ENCODE data around the gene PRR32.
"Not testable (repeated sequence)": the region's sequence is repeated elsewhere in the genome, so short reads cannot be mapped to it uniquely, and the experiment has no call there.

The PRR32 gene, protein sequence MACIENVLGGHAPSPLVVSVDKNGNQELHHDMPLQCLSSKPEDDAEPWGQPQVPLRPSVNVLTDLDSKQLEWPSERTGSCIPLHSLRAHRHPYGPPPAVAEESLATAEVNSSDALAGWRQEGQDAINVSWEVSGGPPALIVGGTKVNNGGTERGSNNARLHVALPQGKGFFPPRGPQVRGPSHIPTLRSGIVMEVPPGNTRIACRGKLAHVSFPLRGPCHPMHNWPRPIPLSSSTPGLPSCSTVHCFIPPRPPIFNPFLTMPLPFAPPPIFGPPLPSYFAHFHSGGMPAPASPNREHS

DNA sequence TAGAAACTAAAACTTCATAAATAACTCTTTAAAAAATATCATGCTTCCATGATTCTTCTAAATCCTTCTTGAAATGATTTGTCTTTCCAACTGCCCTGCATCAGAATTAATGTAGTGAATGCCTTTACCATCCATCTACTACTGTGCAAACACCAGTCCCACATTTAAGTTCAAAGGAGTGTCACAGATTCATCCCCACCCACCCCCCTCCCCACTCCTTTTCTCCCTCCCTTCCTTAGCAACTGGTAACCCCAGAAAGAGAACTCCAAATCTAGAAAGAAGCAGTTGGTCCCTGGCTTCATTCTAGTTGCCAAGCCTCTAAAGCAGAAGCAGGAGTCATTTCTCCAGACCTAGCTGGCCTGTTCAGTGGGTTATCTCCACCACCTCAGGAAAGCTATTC, at the start of gene PRR32:
Gene PRR32 (plus strand): TSS at position 301 of the 400 bp plus-strand sequence. CDS start 115 bp downstream, outside the sequence.
- no peak for DNase-seq

DNA sequence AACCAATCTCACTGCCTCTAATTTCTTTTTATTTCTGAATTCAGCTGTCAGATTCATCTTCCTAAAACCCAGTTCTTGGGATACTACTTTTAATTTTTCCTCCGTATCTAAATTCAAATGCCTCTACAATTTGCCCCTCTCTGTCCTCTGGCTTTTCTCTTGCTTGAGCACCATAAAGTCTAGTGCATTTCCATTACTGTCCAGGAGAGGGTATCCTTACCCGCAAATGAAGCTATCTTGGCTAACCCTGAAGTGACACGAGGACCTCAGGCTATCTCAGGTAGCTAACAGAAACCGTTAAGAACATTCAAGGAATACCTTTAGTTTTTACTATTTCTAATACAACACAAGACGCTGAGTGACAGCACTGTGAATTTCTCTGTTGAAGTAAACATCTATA, 49.4 kb upstream of the PRR32 start:
- DNase-seq = no peak

DNA sequence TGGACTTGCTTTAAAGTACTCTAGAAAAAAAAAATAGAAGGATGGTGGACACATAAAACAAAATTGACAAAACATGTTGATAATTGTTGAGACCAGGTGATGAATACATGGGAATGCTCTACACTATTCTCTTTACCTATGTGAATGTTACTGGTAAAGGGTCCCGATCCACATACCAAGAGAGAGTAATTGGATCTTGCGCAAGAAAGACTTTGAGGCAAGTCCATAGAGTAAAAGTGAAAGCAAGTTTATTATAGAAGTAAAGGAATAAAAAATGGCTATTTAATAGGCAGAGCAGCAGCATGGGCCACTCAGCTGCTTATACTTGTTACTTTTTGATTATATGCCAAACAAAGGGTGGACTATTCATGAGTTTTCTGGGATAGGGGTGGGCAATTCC, 34.0 kb upstream of the PRR32 start:
- no peak for DNase-seq

DNA sequence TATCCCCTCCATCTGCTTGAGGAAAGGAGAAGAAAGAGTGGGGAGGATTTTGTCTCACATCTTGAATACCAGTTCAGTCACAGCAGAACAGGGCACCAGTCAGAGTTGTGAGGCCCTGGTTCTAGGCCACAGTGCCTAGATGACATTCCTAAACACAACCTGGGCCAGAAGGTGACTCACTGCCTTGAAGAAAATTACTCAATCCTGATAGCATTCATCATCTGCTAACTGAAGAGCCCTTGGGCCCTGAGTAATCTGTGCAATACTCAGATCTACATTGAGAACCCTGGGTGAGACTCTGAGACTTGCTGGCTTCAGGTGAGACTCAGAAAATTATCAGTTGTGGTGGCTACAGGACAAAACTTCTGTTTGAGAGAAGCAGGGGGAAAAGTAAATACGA, 20.5 kb upstream of the PRR32 start:
- DNase-seq = no peak

DNA sequence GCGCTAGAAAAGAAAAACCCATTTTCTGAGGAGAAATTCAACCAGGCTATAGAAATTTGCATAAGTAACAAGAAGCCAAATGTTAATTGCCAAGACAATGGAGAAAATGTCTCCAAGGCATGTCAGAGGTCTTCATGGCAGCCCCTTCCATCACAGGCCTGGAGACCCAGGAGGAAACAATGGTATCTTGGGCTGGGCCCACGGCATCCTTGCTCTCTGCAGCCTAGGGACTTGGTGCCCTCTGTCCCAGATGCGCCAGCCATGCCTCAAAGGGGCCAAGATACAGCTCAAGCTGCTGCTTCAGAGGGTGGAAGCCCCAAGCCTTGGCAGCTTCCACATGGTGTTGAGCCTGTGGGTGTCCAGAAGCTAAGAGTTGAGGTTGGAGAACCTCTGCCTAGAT, 12.7 kb upstream of the PRR32 start:
- not testable (repeated sequence) for DNase-seq

DNA sequence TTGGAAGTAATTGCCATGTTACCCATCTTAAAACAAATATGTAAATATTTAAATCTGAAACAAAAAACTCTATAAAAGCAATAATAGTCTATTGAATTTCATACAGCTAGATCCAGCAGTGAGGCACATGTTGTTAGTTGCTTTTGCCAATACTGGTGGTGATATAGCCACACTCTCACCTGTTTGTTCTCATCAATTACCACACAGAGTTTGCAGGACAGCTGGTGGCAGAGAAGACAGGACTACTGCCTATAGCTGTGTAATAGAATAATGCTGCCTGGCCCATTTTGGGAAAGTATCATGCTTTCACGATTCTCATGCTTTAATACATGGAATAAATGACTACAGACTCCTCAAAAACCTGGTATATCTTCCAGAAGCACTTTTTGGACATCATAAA, 3.7 kb upstream of the PRR32 start:
- no peak for DNase-seq

DNA sequence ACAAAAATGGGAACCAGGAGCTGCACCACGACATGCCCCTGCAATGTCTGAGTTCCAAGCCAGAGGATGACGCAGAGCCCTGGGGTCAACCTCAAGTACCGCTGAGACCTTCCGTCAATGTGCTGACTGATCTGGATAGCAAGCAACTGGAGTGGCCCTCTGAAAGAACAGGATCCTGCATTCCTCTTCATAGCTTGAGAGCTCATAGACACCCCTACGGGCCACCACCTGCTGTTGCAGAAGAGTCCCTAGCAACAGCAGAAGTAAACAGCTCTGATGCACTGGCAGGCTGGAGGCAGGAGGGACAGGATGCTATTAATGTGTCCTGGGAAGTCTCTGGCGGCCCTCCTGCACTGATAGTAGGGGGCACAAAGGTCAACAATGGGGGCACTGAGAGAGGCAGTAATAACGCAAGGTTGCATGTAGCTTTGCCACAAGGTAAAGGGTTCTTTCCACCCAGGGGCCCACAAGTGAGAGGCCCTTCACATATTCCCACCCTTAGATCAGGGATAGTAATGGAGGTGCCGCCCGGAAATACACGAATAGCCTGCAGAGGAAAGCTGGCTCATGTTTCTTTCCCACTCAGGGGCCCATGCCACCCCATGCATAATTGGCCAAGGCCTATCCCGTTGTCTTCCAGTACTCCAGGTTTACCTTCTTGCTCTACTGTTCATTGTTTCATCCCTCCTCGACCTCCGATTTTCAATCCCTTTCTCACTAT, 1.3 kb downstream of the PRR32 start:
- no peak for DNase-seq

DNA sequence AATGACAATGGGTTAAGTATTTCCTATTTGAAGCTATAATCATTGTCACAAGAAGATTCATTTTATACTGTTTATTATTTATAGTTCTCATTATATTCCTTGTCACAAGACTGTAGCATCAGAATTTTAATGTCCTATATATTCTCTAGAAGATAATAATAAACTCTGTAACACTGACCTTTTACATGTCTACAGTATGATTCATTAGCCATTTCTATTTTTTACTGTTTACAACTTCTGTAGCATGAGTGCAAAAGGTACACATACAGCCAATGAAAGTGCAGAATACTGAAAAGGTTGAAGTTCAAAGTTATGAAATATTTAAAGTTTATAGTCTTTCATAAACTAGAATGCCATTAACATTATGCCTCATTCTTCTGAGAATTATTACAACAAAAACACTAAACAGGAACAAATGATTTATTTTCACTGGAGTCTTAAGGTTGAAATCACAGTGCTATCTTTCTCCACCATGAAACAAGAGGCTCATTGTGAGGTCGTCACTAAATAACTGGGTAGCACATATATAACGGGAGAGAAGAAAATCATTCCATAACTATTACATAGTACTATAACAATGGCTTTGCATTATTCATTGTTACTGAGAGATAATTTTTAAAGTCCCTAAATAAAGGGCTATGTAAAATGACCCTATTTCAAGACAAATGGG, 4.9 kb downstream of the PRR32 start:
- no peak for DNase-seq

DNA sequence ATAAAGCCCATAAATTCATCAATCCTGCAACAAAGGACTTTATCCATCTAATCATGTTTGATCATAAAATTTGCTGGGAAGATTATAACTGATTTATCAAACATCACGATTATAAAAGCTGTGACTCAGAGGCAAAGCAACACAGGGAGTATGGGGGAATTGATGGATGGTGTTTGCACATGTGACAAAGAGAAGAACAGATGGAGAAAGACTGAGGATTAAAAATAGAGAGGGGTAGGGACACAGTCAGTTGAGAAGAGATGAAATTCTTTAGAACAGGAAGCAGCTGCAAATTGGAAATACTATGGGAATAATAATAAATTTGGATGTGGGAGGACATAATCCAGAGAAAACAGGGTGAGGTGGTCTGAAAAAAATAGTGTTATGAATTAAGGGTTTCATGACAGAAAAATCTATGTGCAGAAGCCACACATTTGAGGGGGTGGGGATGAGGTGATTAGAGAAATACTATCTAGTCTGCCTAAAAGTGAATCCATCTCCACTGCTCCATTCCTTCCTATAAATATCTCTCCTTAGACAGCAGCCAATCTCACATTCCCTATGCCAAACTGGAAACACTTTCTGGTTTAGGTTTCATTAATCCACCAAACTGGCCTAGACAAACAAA, 6.2 kb downstream of the PRR32 start:
- DNase-seq = no peak

DNA sequence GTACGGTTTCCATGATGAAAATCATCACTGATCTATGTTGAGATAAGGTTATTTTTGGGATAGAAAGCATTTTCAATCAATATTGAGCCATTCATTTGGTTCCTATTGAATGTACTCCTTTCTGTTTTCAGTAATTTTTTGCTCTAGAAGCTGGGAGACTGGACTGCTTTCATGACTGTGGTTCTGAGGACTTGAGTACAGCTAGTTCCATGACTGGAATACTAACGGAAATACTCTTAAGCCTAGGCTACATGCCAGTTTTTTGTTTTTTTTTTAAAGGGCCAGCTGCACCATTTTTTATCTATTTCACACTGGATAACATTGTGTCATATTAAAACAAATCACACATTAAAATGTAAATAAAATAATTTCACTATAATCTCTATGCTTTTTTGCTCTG, 16.7 kb downstream of the PRR32 start:
- DNase-seq = no peak

DNA sequence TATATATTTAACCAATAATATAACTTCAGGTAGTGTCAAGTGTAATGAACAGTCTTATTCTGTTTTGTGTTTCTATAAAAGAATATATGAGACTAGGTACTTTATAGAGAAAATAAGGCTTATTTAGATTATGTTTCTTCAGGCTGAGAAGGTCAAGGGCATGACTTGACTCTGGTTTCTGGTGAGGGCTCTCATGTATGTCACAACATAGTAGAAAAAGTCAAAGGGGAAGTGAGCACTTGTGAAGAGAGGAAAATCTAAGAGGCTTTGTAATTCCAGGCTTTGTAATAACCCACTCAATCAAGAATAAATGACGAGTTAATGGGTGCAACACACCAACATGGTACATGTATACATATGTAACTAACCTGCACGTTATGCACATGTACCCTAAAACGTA, 27.6 kb downstream of the PRR32 start:
- DNase-seq = no peak

DNA sequence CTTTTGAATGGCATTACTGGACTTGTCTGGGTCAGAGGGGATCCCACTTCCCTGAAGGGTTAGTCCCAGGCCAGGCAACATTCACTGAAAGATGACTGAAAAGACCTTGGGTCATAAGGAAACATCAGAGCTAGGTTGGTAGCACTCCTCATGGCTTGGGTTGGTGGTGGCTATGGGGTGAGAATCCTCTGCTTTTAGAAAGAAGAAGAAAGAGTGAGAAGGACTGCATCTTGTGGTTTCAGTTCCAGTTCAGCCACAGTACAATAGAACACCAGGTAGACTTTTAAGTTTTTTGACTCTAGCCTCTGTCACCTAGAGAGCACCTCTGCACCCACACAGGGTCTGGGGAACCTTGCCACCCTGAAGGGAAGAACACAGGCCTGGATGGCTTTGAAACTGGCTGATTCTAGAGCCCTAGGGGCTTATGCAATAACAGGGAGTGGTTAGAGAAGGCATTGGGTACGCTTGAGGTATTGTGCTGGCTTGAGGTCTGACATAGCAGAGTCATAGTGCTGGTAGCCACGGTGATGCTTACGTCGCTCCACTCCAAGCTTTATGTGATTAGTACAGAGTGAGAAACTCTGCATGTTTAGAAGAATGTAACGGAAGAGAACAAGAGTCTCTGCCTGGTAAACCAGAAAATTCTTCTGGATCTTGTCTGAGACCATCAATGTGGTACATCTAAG, 36.5 kb downstream of the PRR32 start:
- DNase-seq = no peak
